HepG2 (cell line): ENCODE measurements around the gene DDC. TPM values are rescaled to one million over a fixed set of nuclear protein-coding genes. Genes with fewer than 3 reads are reported as not detected.
A peak's percentile ranks its signal among the peaks of the same experiment; 100 is the strongest.

Source experiments
- ARID2 ChIP-seq: sonication (generic); formaldehyde crosslinking; IDR thresholded peaks from 2 replicates; pipeline ENCODE4 v1.8.1; 2022; ENCODE audit warnings: mild to moderate bottlenecking, missing genetic modification reagents, borderline replicate concordance
- CBX1 ChIP-seq: IDR thresholded peaks from one replicate; pipeline ENCODE4 v1.6.1; 2016; ENCODE audit warnings: antibody characterized with exemption, low read depth
- CC2D1A ChIP-seq: sonication (generic); formaldehyde crosslinking; IDR thresholded peaks from 2 replicates; pipeline ENCODE4 v1.8.1; 2023; ENCODE audit warnings: mild to moderate bottlenecking, missing genetic modification reagents
- DMTF1 ChIP-seq: sonication (generic); formaldehyde crosslinking; IDR thresholded peaks from 2 replicates; pipeline ENCODE4 v1.4.0; 2020; ENCODE audit warnings: mild to moderate bottlenecking, missing genetic modification reagents
- ELF1 ChIP-seq: sonication (generic); formaldehyde crosslinking; IDR thresholded peaks from 2 replicates; pipeline ENCODE4 v1.4.0; 2020; ENCODE audit warnings: missing genetic modification reagents
- FOXK2 ChIP-seq: fragments of 450-650 bp; IDR thresholded peaks from 2 replicates; pipeline ENCODE4 v1.6.1; 2016
- FOXO1 ChIP-seq: sonication (generic); formaldehyde crosslinking; IDR thresholded peaks from 2 replicates; pipeline ENCODE4 v1.4.0; 2020; ENCODE audit warnings: missing genetic modification reagents
- HNF4A ChIP-seq: sonication (generic); formaldehyde crosslinking; IDR thresholded peaks from 2 replicates; pipeline ENCODE4 v1.4.0; 2020; ENCODE audit warnings: missing genetic modification reagents
- HNRNPL ChIP-seq: fragments of 200-400 bp; formaldehyde crosslinking; IDR thresholded peaks from 2 replicates; pipeline ENCODE4 v1.6.1; 2017; ENCODE audit warnings: mild to moderate bottlenecking, low read depth, low read length
- MED8 ChIP-seq: sonication (generic); formaldehyde crosslinking; IDR thresholded peaks from 2 replicates; pipeline ENCODE4 v1.8.1; 2023; ENCODE audit warnings: mild to moderate bottlenecking, missing genetic modification reagents; ENCODE audit not compliant: insufficient replicate concordance
- NR3C1 ChIP-seq: sonication (generic); formaldehyde crosslinking; IDR thresholded peaks from 2 replicates; pipeline ENCODE4 v1.4.0; 2020; ENCODE audit warnings: missing genetic modification reagents
- RBFOX2 ChIP-seq: fragments of 200-400 bp; formaldehyde crosslinking; IDR thresholded peaks from 2 replicates; pipeline ENCODE4 v1.6.1; 2017; ENCODE audit warnings: low read depth, mild to moderate bottlenecking, low read length
- SOX13 ChIP-seq, 3 experiments: fragments of 450-650 bp in 1 of 3; sonication (generic) in 1 of 3; formaldehyde crosslinking in 1 of 3; IDR thresholded peaks in 2 of 3; conservative IDR thresholded peaks in 1 of 3; 2 replicates each; pipeline versions ENCODE4 v1.5.0 to v1.6.1; 2016 to 2020; ENCODE audit warnings: antibody characterized with exemption in 1 of 3, mild to moderate bottlenecking in 1 of 3, missing compliant biosample characterization in 1 of 3, missing genetic modification reagents in 1 of 3, moderate library complexity in 1 of 3
- TMF1 ChIP-seq: sonication (generic); formaldehyde crosslinking; IDR thresholded peaks from 2 replicates; pipeline ENCODE4 v1.8.1; 2022; ENCODE audit warnings: low read depth, missing genetic modification reagents
- ZFP91 ChIP-seq: sonication (generic); formaldehyde crosslinking; IDR thresholded peaks from 2 replicates; pipeline ENCODE4 v1.9.0; 2022; ENCODE audit warnings: missing genetic modification reagents, mild to moderate bottlenecking, borderline replicate concordance
- ZNF180 ChIP-seq: sonication (generic); formaldehyde crosslinking; IDR thresholded peaks from 2 replicates; pipeline ENCODE4 v1.4.0; 2020; ENCODE audit warnings: low read depth, missing genetic modification reagents, borderline replicate concordance
- ZNF354B ChIP-seq: sonication (generic); formaldehyde crosslinking; IDR thresholded peaks from 2 replicates; pipeline ENCODE4 v1.8.0; 2022; ENCODE audit warnings: mild to moderate bottlenecking, missing genetic modification reagents
- ZNF441 ChIP-seq: sonication (generic); formaldehyde crosslinking; IDR thresholded peaks from 2 replicates; pipeline ENCODE4 v1.7.0; 2021; ENCODE audit warnings: missing genetic modification reagents, borderline replicate concordance
- ZNF558 ChIP-seq: sonication (generic); formaldehyde crosslinking; IDR thresholded peaks from 2 replicates; pipeline ENCODE4 v1.9.0; 2022; ENCODE audit warnings: mild to moderate bottlenecking, missing genetic modification reagents, borderline replicate concordance
- ZNF577 ChIP-seq: sonication (generic); formaldehyde crosslinking; IDR thresholded peaks from 2 replicates; pipeline ENCODE4 v1.4.0; 2020; ENCODE audit warnings: mild to moderate bottlenecking, low read depth, missing genetic modification reagents, borderline replicate concordance
- ZNF691 ChIP-seq: sonication (generic); formaldehyde crosslinking; IDR thresholded peaks from 2 replicates; pipeline ENCODE4 v1.4.0; 2020; ENCODE audit warnings: missing genetic modification reagents, low read depth, mild to moderate bottlenecking, borderline replicate concordance
- ZNF841 ChIP-seq: sonication (generic); formaldehyde crosslinking; IDR thresholded peaks from 2 replicates; pipeline ENCODE4 v1.8.1; 2023; ENCODE audit warnings: missing genetic modification reagents, borderline replicate concordance
- ZSCAN20 ChIP-seq: sonication (generic); formaldehyde crosslinking; IDR thresholded peaks from 2 replicates; pipeline ENCODE4 v1.4.0; 2020; ENCODE audit warnings: missing genetic modification reagents, mild to moderate bottlenecking, borderline replicate concordance
- polyA plus RNA-seq, 8 experiments: library from polyadenylated mRNA; depleted of rRNA in 3 of 8; stranded (reverse) in 7 of 8; unstranded in 1 of 8; fragments of >200 nt; fragmentation: Illumina TruSeq in 4 of 8; extraction: Trizol in 4 of 8; gene quantifications; 2 replicates each; pipeline versions ENCODE4 v1.2.1 to v1.2.3, GENCODE V29; 2011 to 2016; ENCODE audit warnings: low read depth in 4 of 8, missing spikeins in 1 of 8, mixed read lengths in 1 of 8; ENCODE audit not compliant: insufficient read depth in 1 of 8
- total RNA-seq, 5 experiments: library from RNA; depleted of rRNA; stranded (reverse); fragments of >200 nt; fragmentation: Illumina TruSeq; extraction: Trizol; gene quantifications; 2 replicates each; pipeline ENCODE4 v1.2.3, GENCODE V29; 2016; ENCODE audit warnings: low read depth in 1 of 5
- TF ChIP-seq, protein P1 (sequence below): IDR thresholded peaks from 2 replicates; pipeline ENCODE4 v1.6.1; 2016; ENCODE audit warnings: missing compliant biosample characterization, missing genetic modification reagents, borderline replicate concordance

Gene DDC
- total and polyA plus RNA-seq, 2 of the 13 experiments (the other 11 are each of a cell fraction or from before 2014, with no cell fraction given), result 11.7 to 93.3 TPM

GRCh38 chr7:50594734-50595485, 29.7 kb upstream of the DDC start (continued):
- no peak for TF ChIP-seq ELF1 (CRISPR knock-in tag)
- TF ChIP-seq CC2D1A, result no peak
- TF ChIP-seq TMF1 (CRISPR knock-in tag), result no peak
- no peak for TF ChIP-seq ZNF577 (CRISPR knock-in tag)
- TF ChIP-seq CBX1, result no peak
- no peak for TF ChIP-seq ZNF354B
- TF ChIP-seq ZFP91 (CRISPR knock-in tag), result no peak
- TF ChIP-seq FOXK2, result no peak
- no peak for TF ChIP-seq DMTF1
- peak; percentile 78 for TF ChIP-seq ZNF441 (CRISPR knock-in tag)
- TF ChIP-seq, protein P1, sequence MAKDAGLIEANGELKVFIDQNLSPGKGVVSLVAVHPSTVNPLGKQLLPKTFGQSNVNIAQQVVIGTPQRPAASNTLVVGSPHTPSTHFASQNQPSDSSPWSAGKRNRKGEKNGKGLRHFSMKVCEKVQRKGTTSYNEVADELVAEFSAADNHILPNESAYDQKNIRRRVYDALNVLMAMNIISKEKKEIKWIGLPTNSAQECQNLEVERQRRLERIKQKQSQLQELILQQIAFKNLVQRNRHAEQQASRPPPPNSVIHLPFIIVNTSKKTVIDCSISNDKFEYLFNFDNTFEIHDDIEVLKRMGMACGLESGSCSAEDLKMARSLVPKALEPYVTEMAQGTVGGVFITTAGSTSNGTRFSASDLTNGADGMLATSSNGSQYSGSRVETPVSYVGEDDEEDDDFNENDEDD (CRISPR knock-in tag), result 0 out of 2 replicates have a peak, but pooled peaks have one; percentile 33
- no peak for TF ChIP-seq MED8
- TF ChIP-seq FOXO1 (CRISPR knock-in tag), result no peak; the same call in 1 of the 2 replicates
- no peak for TF ChIP-seq ZNF691
- no peak for TF ChIP-seq ARID2 (CRISPR knock-in tag)
- TF ChIP-seq ZNF180 (CRISPR knock-in tag), result no peak
- TF ChIP-seq RBFOX2, result no peak
- TF ChIP-seq ZNF558, result 0 out of 2 replicates have a peak, but pooled peaks have one; percentile 47
- no peak for TF ChIP-seq ZSCAN20 (CRISPR knock-in tag)
- peak; percentile 67 for TF ChIP-seq HNF4A (CRISPR knock-in tag)
- TF ChIP-seq NR3C1 (CRISPR knock-in tag), result no peak
- no peak for TF ChIP-seq SOX13 (IDR thresholded peaks at IDR 0.05)
- TF ChIP-seq SOX13 (CRISPR knock-in tag; conservative IDR thresholded peaks at IDR 0.05 in 1 of 2, IDR thresholded peaks at IDR 0.05 in 1 of 2), result peak in 1 of 2 experiments; percentile 53; a peak in 1 of 4 replicates
- no peak for TF ChIP-seq HNRNPL
- no peak for TF ChIP-seq ZNF841 (CRISPR knock-in tag)
